Bronchial epithelial cell (primary cell): Measurements from ENCODE around the gene AQP9. TPM values are rescaled to one million over a fixed set of nuclear protein-coding genes. Genes with fewer than 3 reads are reported as not detected.

Source experiments
- DNase-seq: peaks from one replicate; pipeline ENCODE4 v3.0.0-alpha.2; 2010; ENCODE audit warnings: low read depth
- FAIRE-seq: peaks from 2 replicates; lab custom pipeline; 2011; peaks lifted over from hg19 to GRCh38; lab: Jason Lieb, UNC
- H3K27me3 ChIP-seq: 2 replicates; pipeline ENCODE4 v1.5.1; 2011; ENCODE audit warnings: low read length; ENCODE audit not compliant: control insufficient read depth, insufficient read depth
- H3K36me3 ChIP-seq: 2 replicates; pipeline ENCODE4 v1.5.1; 2011; ENCODE audit warnings: low read length; ENCODE audit not compliant: control insufficient read depth, insufficient read depth
- H3K4me3 ChIP-seq: 2 replicates; pipeline ENCODE4 v1.5.1; 2011; ENCODE audit warnings: mild to moderate bottlenecking, low read depth, low read length, control low read depth
- total RNA-seq: library from RNA; depleted of rRNA; stranded (reverse); fragments of >200 nt; gene quantifications from 2 replicates; pipeline ENCODE4 v1.2.1, GENCODE V29; 2014
- TF ChIP-seq, protein P1 (sequence below): IDR thresholded peaks from 2 replicates; pipeline ENCODE4 v1.5.1; 2011; ENCODE audit warnings: mild to moderate bottlenecking, moderate library complexity, low read length, control low read depth, inconsistent platforms; ENCODE audit not compliant: insufficient read depth, severe bottlenecking

The AQP9 gene
- total RNA-seq, 1 donor from 2014 or later = not detected

DNA sequence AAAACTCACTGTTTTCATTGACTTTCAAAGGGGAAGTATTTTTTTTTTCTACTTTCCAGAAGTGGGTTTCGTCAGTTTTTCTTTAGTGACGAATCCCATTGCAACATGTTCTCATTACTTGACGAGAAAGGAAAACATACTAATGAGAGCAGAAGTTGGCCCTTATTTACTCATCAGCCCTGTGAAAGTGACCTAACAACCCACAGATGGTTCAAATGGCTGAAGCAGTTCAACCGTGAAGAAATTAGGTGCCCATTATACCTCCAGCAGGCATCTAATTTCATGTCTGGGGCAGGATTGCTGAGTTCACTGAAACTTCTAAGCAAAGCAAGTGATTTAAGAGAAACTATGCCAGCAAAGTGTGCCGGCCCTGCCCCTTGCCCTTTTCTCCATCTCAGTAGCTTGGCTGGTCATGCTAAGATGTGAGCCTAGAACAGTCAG lies 9.0 kb downstream of the AQP9 start:
- no peaks in the 10 kb centered on the region for H3K36me3 ChIP-seq
- TF ChIP-seq, protein P1, sequence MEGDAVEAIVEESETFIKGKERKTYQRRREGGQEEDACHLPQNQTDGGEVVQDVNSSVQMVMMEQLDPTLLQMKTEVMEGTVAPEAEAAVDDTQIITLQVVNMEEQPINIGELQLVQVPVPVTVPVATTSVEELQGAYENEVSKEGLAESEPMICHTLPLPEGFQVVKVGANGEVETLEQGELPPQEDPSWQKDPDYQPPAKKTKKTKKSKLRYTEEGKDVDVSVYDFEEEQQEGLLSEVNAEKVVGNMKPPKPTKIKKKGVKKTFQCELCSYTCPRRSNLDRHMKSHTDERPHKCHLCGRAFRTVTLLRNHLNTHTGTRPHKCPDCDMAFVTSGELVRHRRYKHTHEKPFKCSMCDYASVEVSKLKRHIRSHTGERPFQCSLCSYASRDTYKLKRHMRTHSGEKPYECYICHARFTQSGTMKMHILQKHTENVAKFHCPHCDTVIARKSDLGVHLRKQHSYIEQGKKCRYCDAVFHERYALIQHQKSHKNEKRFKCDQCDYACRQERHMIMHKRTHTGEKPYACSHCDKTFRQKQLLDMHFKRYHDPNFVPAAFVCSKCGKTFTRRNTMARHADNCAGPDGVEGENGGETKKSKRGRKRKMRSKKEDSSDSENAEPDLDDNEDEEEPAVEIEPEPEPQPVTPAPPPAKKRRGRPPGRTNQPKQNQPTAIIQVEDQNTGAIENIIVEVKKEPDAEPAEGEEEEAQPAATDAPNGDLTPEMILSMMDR = no peak
- no peak overlapping the region for H3K4me3 ChIP-seq
- DNase-seq = no peak
- peaks cover 2% of the 10 kb centered on the region for H3K27me3 ChIP-seq
- no peak for FAIRE-seq

DNA sequence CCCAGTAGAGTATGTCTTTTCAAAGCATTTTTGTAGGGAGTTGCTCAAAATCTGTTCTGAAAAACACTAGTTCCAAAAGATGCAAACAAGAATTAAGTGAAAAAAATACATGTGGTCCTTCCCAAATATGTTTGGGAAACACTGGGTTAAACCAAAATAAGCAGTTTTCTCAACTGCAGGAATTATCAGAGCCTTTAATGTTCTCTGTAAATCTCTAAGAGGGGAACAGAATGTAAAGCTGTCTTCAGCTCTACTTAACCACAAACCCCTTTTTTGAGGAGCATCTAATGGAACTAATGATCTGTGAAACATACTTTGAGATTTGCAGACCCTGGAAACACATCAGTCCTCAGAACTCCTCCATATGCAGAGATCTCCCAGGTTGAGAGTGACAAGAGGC lies 9.9 kb downstream of the AQP9 start:
- no peak overlapping the region for H3K4me3 ChIP-seq
- peaks cover 2% of the 10 kb centered on the region for H3K27me3 ChIP-seq
- TF ChIP-seq, protein P1 = no peak
- no peak for FAIRE-seq
- no peaks in the 10 kb centered on the region for H3K36me3 ChIP-seq
- DNase-seq = no peak

DNA sequence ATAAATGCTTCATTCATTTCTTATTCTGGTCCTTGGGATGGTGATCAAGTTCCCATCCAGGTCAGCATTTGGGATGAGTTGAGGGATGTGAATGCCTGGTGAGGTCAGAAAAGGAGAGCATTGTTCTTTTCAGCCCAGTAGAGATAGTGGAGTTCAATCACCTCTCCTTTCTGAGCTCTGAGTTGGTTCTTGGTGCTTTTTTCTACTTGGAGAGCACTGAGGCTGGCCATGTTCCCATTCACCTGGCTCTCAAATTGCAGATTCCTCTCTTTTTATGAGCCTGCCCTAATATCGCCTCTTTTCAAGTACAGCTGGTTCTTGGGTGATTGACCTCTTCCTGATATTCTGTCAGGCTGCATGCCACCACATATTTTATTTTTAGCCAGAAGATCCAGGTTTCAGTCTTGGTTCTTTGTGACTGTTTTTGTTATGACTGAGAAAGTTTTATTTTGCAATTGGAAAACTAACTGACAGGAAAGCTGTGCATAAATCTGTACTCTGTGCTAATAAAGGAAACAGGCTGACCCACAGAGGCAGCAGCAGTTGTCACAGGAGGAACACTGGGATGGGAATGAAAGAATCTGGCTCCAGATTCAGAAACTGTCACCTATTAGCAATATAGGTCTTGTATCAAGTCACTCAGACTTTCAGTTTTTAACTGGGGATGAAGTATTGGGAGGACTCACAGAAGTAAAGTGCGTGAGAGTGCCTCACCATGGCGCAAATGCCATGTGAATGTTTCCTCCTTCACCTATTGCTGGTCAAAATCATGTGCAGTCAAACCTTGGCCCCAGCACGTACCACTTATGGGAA lies 10.7 kb downstream of the AQP9 start:
- TF ChIP-seq, protein P1 = no peak
- H3K4me3 ChIP-seq = no peak overlapping the region
- FAIRE-seq (no peak), DNase-seq (no peak)
- no peaks in the 10 kb centered on the region for H3K36me3 ChIP-seq
- peaks cover 2% of the 10 kb centered on the region for H3K27me3 ChIP-seq

DNA sequence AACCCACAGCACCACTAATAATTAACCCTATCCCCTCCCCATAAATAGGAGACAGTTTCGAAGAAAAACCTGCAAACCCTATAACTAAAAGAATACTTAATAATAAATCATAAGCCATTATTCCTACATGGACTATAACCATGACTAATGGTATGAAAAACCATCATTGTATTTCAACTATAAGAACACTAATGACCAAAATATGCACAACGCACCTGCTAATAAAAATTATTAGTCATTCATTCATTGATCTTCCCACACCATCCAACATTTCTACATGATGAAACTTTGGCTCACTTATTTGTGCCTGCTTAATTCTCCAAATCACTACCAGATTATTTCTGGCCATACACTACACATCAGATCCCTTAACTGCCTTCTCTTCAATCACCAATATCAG lies 16.6 kb downstream of the AQP9 start:
- Histone ChIP-seq H3K4me3 (no peak overlapping the region), H3K36me3 (no peaks in the 10 kb centered on the region), H3K27me3 (peaks cover 1% of the 10 kb centered on the region)
- TF ChIP-seq, protein P1 = no peak
- no peak for FAIRE-seq
- DNase-seq = peak; percentile 24

DNA sequence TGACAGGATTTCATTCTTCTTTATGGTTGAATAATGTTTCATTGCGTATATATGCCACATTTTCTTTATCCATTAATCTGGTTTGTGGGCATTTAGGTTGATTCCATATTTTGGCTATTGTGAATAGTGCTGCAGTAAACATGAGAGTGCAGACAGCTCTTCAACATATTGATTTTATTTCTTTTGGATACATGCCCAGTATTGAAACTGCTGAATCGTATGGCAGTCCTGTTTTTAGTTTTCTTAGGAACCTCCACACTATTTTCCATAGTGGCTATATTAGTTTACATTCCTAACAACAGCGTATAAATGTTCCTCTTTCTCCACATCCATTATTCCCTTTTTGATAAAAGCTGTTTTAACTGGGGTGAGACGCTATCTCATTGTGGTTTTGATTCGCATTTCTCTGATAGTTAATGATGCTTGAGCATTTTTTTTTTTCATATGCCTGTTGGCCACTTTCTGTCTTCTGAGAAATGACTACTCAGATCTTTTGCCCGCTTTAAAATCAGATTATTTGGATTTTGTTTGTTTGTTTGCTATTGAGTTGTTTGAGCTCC lies 21.7 kb downstream of the AQP9 start:
- TF ChIP-seq, protein P1 = no peak
- H3K4me3 ChIP-seq = no peak overlapping the region
- no peak for FAIRE-seq
- no peaks in the 10 kb centered on the region for H3K36me3 ChIP-seq
- no peaks in the 10 kb centered on the region for H3K27me3 ChIP-seq
- DNase-seq = no peak
